Fibroblast of skin of back (primary cell): ENCODE measurements around the gene TJP1.
"Not testable (repeated sequence)": the region's sequence is repeated elsewhere in the genome, so short reads cannot be mapped to it uniquely, and the experiment has no call there.

Source experiments
- DNase-seq: peaks from one replicate; pipeline ENCODE4 v3.0.0-alpha.2; 2013

TJP1 gene

GRCh38 chr15:29799859-29800258, 22.4 kb downstream of the TJP1 start:
- DNase-seq = no peak

- DNase-seq = no peak
Observed at GRCh38 chr15:29795610-29796009, 26.7 kb downstream of the TJP1 start.

- peak; percentile 93 for DNase-seq
Observed at GRCh38 chr15:29792426-29793159, 29.7 kb downstream of the TJP1 start.

GRCh38 chr15:29790607-29791006, 31.7 kb downstream of the TJP1 start:
- DNase-seq = no peak

- no peak for DNase-seq
Observed at GRCh38 chr15:29789871-29790270, 32.4 kb downstream of the TJP1 start.

GRCh38 chr15:29788433-29789034, 33.7 kb downstream of the TJP1 start:
- DNase-seq = peak; percentile 42

- no peak for DNase-seq
Observed at GRCh38 chr15:29787767-29788166, 34.5 kb downstream of the TJP1 start.

- no peak for DNase-seq
Observed at GRCh38 chr15:29785642-29786041, 36.6 kb downstream of the TJP1 start.

- DNase-seq = no peak
Observed at GRCh38 chr15:29785136-29785535, 37.1 kb downstream of the TJP1 start.

- no peak for DNase-seq
Observed at GRCh38 chr15:29784413-29784812, 37.9 kb downstream of the TJP1 start.

- DNase-seq = not testable (repeated sequence)
Observed at GRCh38 chr15:29782816-29783215, 39.5 kb downstream of the TJP1 start.

- DNase-seq = no peak
Observed at GRCh38 chr15:29778382-29778781, 43.9 kb downstream of the TJP1 start.

GRCh38 chr15:29776859-29777258, 45.4 kb downstream of the TJP1 start:
- no peak for DNase-seq

- peak; percentile 71 for DNase-seq
Observed at GRCh38 chr15:29774900-29775299, 47.4 kb downstream of the TJP1 start.

GRCh38 chr15:29773816-29774215, 48.5 kb downstream of the TJP1 start:
- DNase-seq = no peak

- DNase-seq = no peak
Observed at GRCh38 chr15:29773000-29773399, 49.3 kb downstream of the TJP1 start.

- peak; percentile 54 for DNase-seq
Observed at GRCh38 chr15:29770796-29771195, 51.5 kb downstream of the TJP1 start.

GRCh38 chr15:29765898-29766527, 56.3 kb downstream of the TJP1 start:
- no peak for DNase-seq

- DNase-seq = no peak
Observed at GRCh38 chr15:29765234-29765841, 56.9 kb downstream of the TJP1 start.

- no peak for DNase-seq
Observed at GRCh38 chr15:29759596-29759995, 62.7 kb downstream of the TJP1 start.

- no peak for DNase-seq
Observed at GRCh38 chr15:29756358-29757267, 65.7 kb downstream of the TJP1 start.

- not testable (repeated sequence) for DNase-seq
Observed at GRCh38 chr15:29754009-29754408, 68.3 kb downstream of the TJP1 start.
